Fibroblast of skin of left biceps (primary cell): Measurements from ENCODE around the gene GPRC5A.
"Not testable (repeated sequence)": the region's sequence is repeated elsewhere in the genome, so short reads cannot be mapped to it uniquely, and the experiment has no call there.

Experiments used
- DNase-seq, 2 experiments: peaks; one replicate each; pipeline ENCODE4 v3.0.0-alpha.2; 2013; ENCODE audit warnings: low read depth in 2 of 2

Gene GPRC5A, protein sequence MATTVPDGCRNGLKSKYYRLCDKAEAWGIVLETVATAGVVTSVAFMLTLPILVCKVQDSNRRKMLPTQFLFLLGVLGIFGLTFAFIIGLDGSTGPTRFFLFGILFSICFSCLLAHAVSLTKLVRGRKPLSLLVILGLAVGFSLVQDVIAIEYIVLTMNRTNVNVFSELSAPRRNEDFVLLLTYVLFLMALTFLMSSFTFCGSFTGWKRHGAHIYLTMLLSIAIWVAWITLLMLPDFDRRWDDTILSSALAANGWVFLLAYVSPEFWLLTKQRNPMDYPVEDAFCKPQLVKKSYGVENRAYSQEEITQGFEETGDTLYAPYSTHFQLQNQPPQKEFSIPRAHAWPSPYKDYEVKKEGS

DNA sequence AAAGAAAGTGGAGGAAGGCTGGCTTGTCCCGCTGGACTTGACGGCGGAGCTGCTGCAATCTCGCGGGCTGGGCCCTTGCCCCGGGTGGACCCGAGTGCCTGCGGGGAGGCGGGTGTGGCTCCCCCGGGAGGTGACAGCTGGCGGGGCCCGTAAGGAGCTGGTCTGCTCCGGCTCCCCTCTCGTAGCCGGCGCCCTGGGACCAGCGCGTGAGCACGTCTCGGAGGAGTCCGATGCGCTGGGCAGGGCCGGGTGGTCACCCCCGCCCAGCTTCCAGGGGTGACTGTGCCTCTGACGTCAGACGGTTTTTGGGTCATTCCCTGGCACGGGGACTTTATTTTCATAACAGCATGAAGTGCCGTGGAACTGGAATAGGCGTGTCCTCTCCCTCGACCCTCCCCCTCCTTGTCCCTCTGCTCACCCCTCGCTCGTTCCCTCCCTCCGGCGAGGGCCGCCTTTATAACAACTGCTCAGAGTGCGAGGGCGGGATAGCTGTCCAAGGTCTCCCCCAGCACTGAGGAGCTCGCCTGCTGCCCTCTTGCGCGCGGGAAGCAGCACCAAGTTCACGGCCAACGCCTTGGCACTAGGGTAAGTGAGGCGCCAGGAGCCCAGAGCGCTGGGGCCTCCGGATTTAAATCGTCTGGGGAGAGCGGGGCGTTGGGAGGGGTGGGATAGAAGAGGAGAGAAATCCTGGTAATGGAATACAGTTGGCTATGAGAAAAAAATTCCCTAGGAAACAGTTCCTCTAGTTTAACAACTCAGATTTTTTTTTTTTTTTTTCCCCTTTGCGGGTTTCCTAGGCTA, at the start of gene GPRC5A:
Gene GPRC5A, plus strand, starts transcription at position 483 of the 801 bp plus-strand sequence. CDS start 16,688 bp downstream, outside the sequence.
- DNase-seq = no peak

DNA sequence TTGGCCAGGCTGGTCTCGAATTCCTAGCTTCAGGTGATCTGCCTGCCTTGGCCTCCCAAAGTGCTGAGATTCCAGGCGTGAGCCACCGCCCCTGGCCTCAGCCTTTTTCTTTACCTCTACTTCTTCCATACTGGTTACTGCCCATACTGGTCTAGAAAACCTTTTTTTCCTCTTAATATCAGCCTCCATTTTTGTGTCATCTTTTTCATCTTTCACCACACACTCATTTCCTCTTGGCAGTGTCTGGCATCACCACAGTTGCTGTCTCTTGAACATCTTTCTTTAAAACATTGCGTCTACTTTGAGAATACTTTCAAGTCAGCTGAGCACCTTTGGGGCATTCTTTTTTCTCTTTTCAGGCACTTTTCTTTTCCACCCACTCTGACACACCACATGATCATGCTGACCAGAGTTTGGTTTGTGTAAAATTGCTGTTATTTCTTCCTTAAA, 45.5 kb upstream of the GPRC5A start:
- no peak for DNase-seq

DNA sequence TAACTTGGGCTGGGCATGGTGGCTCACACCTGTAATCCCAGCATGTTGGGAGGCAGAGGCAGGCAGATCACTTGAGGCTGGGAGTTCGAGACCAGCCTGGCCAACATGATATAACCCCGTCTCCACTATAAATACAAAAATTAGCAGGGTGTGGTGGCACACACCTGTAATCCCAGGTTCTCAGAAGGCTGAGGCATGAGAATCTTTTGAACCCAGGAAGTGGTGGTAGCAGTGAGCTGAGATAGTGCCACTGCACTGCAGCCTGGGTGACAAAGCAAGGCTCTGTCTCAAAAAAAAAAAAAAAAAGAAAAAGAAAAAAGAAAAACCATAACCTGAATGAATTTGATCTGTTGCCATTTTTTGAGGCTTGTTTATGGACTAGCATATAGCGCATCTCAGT, 44.6 kb upstream of the GPRC5A start:
- DNase-seq = not testable (repeated sequence)

DNA sequence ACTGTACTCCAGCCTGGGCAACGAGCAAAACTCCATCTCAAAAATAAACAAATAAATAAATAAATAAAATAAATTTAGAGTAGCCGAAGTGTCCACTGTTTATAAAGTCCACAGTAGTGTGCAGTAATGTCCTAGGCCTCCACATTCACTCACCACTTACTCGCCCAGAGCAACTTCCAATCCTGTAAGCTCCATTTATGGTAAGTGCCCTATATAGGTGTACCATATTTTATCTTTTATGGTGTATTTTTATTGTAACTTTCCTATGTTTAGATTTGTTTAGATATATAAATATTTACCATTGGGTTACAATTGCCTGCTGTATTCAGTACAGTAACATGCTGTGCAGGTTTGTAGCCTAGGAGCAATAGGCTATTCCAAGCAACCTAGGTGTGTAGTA, 37.9 kb upstream of the GPRC5A start:
- DNase-seq = no peak

DNA sequence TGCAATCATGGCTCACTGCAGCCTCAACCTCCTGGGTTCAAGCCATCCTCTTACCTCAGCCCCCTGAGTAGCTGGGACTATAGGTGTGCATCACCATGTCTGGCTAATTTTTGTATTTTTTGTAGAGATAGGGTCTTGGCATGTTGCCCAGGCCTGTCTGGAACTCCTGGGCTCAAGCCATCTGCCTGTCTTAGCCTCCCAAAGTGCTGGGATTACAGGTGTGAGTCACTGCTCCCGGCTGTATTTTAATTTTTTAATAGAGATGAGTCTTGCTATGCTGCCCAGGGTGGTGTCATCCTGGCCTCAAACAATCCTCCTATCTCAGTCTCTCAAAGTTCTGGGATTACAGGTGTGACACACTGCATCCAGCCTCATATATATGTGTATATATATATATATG, 31.7 kb upstream of the GPRC5A start:
- DNase-seq = no peak

DNA sequence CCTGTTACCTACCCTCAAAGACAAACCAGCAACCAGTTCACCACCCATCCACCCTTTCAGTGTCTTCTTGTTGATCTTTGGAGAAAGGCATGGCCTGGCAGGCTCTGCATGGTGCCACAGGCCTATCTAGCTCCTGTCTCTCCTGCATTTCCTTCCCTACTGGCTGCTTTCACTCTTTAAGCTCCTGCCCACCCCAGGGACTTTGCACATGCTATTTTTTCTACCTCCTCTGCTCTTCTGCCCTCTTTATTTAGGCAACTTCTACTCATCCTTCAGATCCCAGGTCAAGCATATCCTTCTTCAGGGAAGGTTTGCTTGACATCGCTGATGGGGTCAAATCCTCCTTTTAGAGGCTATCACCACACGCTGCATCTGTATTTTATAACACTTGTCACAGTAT, 27.1 kb upstream of the GPRC5A start:
- DNase-seq = no peak

DNA sequence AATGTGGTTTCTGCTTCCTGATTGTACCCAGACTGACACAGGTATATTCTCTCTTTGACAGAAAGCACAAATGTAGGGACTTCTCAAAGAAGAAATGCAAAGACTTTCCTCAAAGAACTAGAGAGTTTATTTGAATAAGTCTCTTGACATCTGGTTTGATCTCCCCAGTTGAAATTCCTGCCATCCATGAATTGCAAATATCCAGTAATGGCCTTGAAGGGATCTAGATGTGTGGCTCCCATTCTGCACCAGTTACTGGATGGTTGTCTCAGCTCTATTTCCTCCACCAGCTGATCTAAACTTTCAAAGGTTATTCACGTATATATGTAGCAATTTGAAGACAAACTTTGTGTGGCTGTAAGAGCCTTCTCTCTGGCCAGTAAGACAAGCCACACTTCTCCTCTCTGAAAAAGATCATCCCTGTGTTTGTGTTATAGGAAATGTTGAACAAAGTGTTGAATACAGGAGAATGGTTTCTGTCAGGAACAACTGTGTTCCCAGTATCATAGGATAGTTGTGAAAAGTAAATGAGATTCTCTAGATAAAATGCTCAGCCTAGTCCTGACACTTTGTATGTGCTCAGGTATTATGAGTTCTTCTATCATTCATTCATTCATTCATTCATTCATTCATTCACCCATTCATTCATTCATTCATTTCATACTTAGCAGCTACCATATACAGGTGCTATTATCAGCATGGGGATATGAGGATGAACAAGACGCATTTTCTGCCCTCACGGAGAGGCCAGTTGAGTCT, 22.7 kb upstream of the GPRC5A start:
- no peak for DNase-seq

DNA sequence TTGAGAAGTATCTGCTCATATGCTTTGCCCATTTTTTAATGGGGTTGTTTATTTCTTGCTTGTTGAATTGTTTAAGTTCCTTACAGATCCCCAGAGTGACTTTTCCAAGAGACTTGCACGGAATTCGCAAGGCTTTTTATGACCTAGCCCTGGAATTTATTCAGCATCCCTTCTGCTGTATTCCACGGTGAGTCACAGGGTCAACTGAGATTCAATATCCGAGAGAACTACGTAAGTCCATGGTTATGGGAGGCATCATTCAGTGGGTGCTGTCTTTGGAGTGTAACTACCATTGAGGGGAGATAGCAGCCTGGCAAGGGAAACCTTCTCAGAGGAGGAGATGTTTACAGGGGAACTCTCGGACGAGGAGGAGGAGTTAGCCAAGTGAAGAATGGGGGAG, 20.9 kb upstream of the GPRC5A start:
- peak; percentile 93 to 94 for DNase-seq

DNA sequence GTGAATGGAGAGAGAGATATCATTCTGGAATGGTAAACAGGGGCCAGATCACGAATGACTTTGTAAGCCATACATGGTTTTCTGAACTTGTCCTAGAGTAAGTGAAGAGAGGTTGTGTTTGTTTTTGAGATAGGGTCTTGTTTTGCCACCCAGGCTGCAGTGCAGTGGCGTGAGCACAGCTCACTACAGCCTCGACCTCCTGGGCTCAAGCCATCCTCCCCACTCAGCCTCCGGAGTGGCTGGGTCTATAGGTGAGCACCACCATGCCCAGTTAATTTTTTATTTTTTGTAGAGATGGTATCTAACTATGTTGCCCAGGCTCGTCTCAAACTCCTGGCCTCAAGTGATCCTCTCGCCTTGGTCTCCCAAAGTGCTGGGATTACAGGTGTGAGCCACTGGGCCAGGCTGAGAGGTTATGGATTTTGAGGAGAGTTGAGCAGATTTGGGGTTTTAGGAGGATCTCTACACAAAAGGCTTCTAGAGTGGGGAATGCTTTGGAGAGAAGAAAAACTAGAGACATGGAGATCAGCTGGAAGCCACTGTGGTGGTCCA, 19.7 kb upstream of the GPRC5A start:
- no peak for DNase-seq

DNA sequence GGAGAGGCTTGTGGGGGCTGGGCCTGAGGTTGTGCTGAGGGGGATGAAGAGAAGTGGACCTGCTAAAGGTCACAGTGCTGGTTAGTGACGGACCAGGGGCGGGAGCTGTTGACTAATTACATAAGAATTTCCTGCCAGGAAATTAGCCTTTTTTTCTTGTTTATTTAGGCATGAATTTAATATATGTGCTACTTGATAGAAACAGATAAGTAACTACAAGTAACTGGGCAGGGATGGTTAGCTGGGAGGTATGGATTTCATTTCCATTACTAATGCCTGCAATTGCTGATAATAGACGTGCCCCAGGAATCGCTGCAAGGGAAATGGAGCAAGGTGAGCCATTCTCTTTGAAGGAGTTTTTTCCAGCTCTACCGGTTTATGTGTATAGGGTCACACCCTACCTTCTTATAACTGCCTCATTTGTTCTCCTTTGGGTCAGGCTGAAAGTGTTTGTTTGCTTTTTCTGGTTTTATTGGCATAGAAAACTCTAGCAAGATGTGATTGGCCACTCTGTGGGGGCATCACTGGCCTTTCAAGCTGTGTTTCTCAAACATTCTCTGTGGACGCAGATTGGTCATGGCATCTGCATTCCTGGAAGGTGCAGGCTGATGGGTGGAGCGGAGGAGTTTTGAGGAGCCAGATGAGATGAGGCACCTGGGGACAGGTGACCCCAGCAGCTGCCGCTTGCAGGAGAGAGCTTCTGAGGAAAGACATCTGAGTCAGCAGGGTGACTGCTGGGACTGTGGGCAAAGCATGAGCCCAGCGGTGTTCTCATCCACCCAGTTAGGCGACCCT, 19.0 kb upstream of the GPRC5A start:
- DNase-seq = no peak

DNA sequence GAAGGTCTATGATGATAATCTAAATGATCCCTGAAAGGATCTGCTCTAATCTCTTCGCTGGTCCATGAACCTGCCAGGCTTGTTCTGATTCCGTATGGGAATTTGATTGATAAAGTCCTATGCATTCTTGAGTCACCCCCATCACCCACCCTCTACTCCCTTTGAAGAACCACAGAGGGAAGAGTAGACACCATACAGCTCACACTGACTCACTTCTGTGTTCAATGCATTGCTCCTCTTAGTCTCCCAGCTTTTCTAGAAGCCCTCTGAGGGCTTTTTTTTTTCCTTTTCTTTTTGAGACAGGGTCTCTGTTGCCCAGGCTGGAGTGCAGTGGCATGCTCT, 18.5 kb upstream of the GPRC5A start:
- DNase-seq = no peak

DNA sequence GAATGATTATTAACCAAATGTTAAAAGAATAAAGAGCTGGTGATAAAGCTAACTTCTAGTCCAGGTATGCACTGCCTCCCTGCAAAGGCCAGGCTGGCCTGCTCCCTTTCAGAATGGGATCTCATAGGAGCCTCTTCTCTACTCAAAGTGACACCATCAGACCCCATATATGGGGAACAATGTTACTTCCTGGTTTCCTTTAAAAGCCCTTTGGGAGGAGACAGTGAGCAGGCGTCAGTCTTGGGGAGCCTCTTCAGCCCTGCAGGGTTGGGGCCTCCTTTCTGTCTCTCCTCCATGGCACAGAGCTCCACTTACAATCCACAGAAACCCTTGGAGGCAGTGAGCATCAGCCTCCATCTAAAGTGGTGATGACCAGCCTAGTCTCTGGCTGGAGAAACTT, 17.3 kb upstream of the GPRC5A start:
- DNase-seq = no peak

DNA sequence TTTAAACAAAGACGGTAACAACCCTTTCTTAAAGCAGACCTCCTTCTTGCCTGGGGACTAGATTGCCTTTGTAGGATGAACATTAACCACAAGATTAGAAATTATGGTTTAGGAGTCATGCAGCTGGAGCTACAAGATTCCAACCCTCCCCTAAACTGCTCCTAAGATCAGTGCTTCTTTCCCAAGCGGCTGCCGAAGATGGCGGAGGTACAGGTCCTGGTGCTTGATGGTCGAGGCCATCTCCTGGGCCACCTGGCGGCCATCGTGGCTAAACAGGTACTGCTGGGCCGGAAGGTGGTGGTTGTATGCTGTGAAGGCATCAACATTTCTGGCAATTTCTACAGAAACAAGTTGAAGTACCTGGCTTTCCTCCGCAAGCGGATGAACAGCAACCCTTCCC, 16.1 kb upstream of the GPRC5A start:
- DNase-seq = not testable (repeated sequence)

DNA sequence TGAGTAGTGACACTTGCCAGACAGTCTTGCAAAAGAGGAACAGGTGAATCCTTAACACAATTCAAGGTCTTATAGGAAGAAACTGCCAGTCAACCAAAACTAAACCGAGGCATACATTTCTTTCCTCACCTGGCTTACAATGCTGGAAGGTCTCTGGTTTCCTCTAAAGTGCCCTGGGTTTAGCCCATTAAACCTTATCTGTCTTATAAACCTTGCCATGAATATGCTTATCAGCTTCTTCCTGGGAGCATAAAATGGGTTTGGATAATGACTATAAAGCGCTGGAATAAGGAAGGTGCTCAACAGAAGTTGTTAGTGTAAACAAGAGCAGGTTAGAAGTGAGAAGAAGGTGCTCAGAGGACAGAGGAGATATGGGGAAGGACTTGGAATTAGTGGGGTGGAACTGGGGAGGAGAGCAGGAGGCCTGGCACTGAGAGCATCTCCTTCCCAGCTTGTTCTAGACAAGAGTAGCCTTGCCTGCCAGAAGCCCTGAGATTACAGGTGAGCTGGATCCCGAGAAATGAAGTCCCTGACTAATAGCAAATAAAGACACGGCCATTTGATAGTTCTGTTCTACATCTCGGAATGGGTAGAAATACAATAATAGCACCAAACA, 14.1 kb upstream of the GPRC5A start:
- DNase-seq = no peak

DNA sequence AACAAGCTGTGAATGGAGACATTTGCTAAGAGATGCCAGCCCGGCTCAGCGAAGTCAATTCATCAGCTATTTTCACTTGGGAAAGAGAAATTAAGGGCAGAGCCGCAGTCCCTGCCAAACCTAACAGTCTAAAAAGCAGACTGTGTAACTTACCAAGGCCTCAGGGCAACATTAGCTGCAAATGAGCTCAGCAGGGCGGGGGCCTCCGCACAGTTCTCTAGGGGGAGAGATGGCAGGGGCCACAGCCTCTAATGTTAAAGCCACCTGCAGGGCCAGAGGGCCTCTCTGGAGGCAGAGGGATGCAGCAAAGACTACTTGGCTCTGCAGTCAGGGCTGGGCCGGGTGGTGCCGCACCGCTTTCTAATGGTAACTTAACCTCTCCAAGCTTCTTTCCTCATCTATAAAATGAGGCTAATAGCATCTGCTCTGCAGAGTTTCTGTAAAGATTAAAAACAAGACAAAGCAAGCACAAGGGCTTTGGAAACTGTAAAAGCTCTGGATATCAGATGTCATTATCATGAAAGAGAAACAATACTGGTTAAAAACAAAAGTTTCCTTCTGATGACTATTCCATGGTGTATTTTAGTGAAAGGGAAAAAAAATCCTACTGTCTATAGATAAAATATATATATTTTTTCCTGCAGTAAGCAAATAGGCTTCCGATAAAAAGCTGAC, 13.4 kb upstream of the GPRC5A start:
- no peak for DNase-seq

DNA sequence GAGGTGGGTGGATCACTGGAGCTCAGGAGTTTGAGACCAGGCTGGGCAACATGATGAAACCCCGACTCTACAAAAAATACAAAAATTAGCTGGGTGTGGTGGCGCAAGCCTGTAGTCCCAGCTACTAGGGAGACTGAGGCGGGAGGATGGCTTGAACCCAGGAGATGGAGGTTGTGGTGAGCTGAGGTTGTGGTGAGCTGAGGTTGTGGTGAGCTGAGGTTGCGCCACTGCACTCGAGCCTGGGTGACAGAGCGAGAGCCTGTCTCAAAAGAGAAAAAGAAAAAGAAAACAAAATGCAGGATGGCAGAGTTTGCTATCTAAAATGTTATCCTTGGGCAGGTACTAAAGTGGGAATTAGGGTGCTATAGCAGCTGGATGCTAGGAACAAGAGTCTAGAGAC, 10.8 kb upstream of the GPRC5A start:
- DNase-seq = no peak

DNA sequence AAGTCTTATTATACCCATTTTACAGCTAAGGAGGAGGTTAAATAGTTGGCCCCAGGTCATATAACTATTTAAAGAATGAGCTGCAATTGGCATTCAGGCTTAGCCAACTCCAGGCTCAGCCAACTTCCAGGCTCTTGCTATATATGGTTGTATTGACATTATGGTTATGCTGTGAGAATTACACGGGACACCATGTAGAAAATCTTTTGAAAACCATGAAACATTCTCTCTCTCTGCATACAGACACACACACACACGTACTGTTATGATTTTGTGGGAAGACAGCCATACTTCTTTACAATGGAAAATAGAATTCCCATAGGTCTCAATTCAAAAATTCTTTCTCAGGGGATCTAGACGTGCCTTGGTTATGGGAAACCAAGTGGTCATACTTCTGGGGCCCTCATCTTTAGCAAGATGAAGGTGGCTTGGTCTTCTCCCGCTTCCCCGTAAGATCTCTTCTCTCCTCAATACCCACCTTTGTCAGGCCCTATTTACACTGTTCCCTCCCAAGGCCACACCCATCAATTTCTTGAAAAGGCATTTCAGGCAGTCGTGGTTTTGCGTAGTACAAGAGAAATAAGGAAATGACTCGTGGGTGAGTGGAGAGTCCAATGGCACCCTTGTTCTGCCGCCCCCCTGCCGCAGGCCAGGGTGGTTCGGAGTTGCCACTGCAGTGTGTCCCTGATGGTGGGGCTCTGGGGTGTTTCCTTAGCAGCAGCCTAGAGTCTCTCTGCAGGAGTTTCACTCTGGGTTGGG, 10.0 kb upstream of the GPRC5A start:
- DNase-seq = no peak

DNA sequence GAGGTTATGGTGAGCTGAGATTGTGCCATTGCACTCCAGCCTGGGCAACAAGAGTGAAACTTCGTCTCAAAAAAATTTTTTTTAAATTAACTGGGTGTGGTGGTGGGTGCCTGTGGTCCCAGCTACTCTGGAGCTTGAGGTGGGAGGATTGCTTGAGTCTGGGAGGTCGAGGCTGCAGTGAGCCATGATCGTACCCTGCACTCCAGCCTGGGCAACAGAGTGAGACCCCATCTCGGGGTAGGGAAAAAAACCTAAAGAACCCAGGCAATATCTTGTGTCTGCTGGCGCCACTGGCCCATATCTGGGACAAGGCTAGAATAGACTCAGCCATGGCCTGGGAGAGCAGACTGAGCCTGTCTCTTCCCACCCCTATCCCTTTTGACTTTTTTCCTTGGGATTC, 9.1 kb upstream of the GPRC5A start:
- DNase-seq = no peak

DNA sequence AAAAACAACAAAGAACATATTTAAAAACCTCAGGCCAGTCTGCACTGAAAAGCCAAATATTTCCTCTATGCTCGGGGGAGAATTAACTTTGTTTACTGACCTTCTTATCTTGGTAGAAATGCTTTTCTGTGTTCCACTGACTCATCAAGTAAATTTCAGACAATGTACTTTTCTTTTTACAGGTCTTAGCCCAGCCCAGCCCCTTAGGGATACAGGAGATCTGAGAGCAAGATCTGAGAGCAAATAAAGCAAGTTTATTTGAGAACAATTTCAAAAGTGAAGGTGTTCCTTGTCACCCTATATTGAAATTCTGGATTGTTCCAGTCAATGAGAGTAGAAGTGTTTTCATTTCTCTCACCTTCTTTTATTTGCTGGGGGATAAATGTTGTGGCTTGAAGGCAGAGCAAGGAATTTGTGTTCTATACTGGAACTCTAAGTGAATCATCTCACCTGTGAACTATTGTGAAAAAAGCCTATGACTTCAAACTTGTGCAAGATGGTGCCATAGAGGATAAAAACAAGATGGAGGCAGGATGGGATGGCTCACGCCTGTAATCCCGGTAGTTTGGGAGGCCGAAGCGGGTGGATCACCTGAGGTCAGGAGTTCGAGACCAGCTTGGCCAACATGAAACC, 7.9 kb upstream of the GPRC5A start:
- DNase-seq = no peak
